Measurements from ENCODE around the gene CPD.

CPD gene

GRCh38 chr17:30357476-30357875, 21.3 kb upstream of the CPD start:
- no peak for DNase-seq

GRCh38 chr17:30358055-30358760, 20.5 kb upstream of the CPD start:
- no peak for DNase-seq

GRCh38 chr17:30360086-30360808, 18.5 kb upstream of the CPD start:
- DNase-seq = peak; percentile 65

GRCh38 chr17:30361766-30362279, 16.9 kb upstream of the CPD start:
- no peak for DNase-seq

- DNase-seq = peak; percentile 64
Measured at GRCh38 chr17:30363715-30364202, 15.0 kb upstream of the CPD start.

- no peak for DNase-seq
Measured at GRCh38 chr17:30366536-30366935, 12.2 kb upstream of the CPD start.

- DNase-seq = peak; percentile 45
Measured at GRCh38 chr17:30368912-30369720, 9.6 kb upstream of the CPD start.

GRCh38 chr17:30369995-30370394, 8.7 kb upstream of the CPD start:
- no peak for DNase-seq

- DNase-seq = peak; percentile 42
Measured at GRCh38 chr17:30372755-30373154, 6.0 kb upstream of the CPD start.

- DNase-seq = peak; percentile 45
Measured at GRCh38 chr17:30375661-30376060, 3.1 kb upstream of the CPD start.

GRCh38 chr17:30376621-30377452, 1.9 kb upstream of the CPD start:
- DNase-seq = peak; percentile 71

GRCh38 chr17:30377574-30378240, 1.0 kb upstream of the CPD start:
- no peak for DNase-seq

- no peak for DNase-seq
Measured at GRCh38 chr17:30378241-30378824, 394 bp upstream of the CPD start.

GRCh38 chr17:30379303-30379902, 676 bp downstream of the CPD start:
- DNase-seq = peak; percentile 19

GRCh38 chr17:30379903-30380381, 1.2 kb downstream of the CPD start:
- DNase-seq = peak; percentile 87

- peak; percentile 40 for DNase-seq
Measured at GRCh38 chr17:30380643-30381339, 2.1 kb downstream of the CPD start.

GRCh38 chr17:30381340-30381659, 2.6 kb downstream of the CPD start:
- no peak for DNase-seq

- DNase-seq = no peak
Measured at GRCh38 chr17:30382345-30382744, 3.6 kb downstream of the CPD start.

- no peak for DNase-seq
Measured at GRCh38 chr17:30388321-30389179, 9.8 kb downstream of the CPD start.
